ENCODE data around the gene ZNF532.

The ZNF532 gene

GRCh38 chr18:58988600-58988999 lies 123.9 kb downstream of the ZNF532 start:
- H3K4me3 ChIP-seq (ENCODE audit: low read length): no peak overlapping the region
- TF ChIP-seq CTCF (conservative IDR thresholded peaks at IDR 0.05; ENCODE audit: low read depth, low read length): no peak
- DNase-seq (ENCODE audit: low read depth): no peak

GRCh38 chr18:58989184-58989759 lies 124.6 kb downstream of the ZNF532 start:
- no peak for DNase-seq (ENCODE audit: low read depth)
- no peak overlapping the region for H3K4me3 ChIP-seq (ENCODE audit: low read length)
- no peak for TF ChIP-seq CTCF (conservative IDR thresholded peaks at IDR 0.05; ENCODE audit: low read depth, low read length)

- no peak for DNase-seq (ENCODE audit: low read depth)
- no peak overlapping the region for H3K4me3 ChIP-seq (ENCODE audit: low read length)
- TF ChIP-seq CTCF (conservative IDR thresholded peaks at IDR 0.05; ENCODE audit: low read depth, low read length): no peak
These were observed 126.0 kb downstream of the ZNF532 start for GRCh38 chr18:58990720-58991119.

- no peak for TF ChIP-seq CTCF (conservative IDR thresholded peaks at IDR 0.05; ENCODE audit: low read depth, low read length)
- H3K4me3 ChIP-seq (ENCODE audit: low read length): no peak overlapping the region
- DNase-seq (ENCODE audit: low read depth): no peak
These were observed 126.6 kb downstream of the ZNF532 start for GRCh38 chr18:58991167-58991798.

- no peak for DNase-seq (ENCODE audit: low read depth)
- no peak for TF ChIP-seq CTCF (conservative IDR thresholded peaks at IDR 0.05; ENCODE audit: low read depth, low read length)
These were observed 127.9 kb downstream of the ZNF532 start for GRCh38 chr18:58992301-58993231.

GRCh38 chr18:58993260-58993659 lies 128.6 kb downstream of the ZNF532 start:
- no peak for DNase-seq (ENCODE audit: low read depth)
- no peak overlapping the region for H3K4me3 ChIP-seq (ENCODE audit: low read length)
- TF ChIP-seq CTCF (conservative IDR thresholded peaks at IDR 0.05; ENCODE audit: low read depth, low read length): no peak

More at GRCh38 chr18:58992301-58993231, 127.9 kb downstream of the ZNF532 start:
- no peak overlapping the region for H3K4me3 ChIP-seq (ENCODE audit: low read length)
